ENCODE data around the gene SPOP. TPM values are rescaled to one million over a fixed set of nuclear protein-coding genes. Genes with fewer than 3 reads are reported as not detected.

Gene SPOP
- total and polyA plus RNA-seq, 4 donors, result 70.3 to 106 (median 78.4) TPM

GRCh38 chr17:49637739-49638138, 40.2 kb downstream of the SPOP start:
- Histone ChIP-seq H3K27ac (ENCODE audit: low read depth, low read length) (no peak overlapping the region), H3K36me3 (ENCODE audit: control insufficient read depth, insufficient read depth, low read length) (no peaks in the 10 kb centered on the region), H3K4me1 (ENCODE audit: control insufficient read depth, insufficient read depth, low read length) (no peaks in the 10 kb centered on the region), H3K9me3 (ENCODE audit: control insufficient read depth, insufficient read depth, low read length) (peaks cover 3% of the 10 kb centered on the region), H3K27me3 (ENCODE audit: control insufficient read depth, insufficient read depth, low read length) (no peaks in the 10 kb centered on the region), H3K4me3 (ENCODE audit: low read depth, low read length) (no peak overlapping the region)
- WGBS (ENCODE audit: insufficient coverage), result 100% methylated on average over 1 of the region's 1 CpG
- DNase-seq (ENCODE audit: low read depth in 4 of 6, low spot score in 6 of 6), result no peak

- WGBS (ENCODE audit: insufficient coverage), result 93% methylated on average over 6 of the region's 7 CpGs
- no peaks in the 10 kb centered on the region for H3K4me1 ChIP-seq (ENCODE audit: control insufficient read depth, insufficient read depth, low read length)
- H3K27me3 ChIP-seq (ENCODE audit: control insufficient read depth, insufficient read depth, low read length), result no peaks in the 10 kb centered on the region
- H3K27ac ChIP-seq (ENCODE audit: low read depth, low read length), result no peak overlapping the region
- H3K4me3 ChIP-seq (ENCODE audit: low read depth, low read length), result no peak overlapping the region
- H3K36me3 ChIP-seq (ENCODE audit: control insufficient read depth, insufficient read depth, low read length), result no peaks in the 10 kb centered on the region
- no peak for DNase-seq (ENCODE audit: low read depth in 4 of 6, low spot score in 6 of 6)
- H3K9me3 ChIP-seq (ENCODE audit: control insufficient read depth, insufficient read depth, low read length), result peaks cover 3% of the 10 kb centered on the region
These were observed 40.8 kb downstream of the SPOP start for GRCh38 chr17:49637050-49637449.

DNA sequence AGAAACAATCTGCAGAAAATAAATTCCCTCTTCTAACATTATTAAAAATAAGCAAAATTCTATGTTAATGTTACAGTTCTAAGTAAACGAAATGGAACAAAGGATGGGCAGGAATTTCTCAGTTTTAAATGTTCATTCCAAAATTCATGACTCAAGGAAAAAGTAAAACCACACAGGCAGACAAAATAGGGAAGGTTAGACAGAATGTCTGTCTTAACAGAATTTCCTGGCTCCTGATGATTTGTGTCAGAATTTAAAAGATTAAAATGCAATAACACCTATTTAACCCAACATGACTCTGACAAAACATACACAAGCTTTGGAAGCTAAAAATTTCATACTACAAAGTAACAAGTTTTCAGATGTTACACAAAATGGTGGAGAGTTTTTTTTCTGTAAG, 42.8 kb downstream of the SPOP start:
- no peaks in the 10 kb centered on the region for H3K27me3 ChIP-seq (ENCODE audit: control insufficient read depth, insufficient read depth, low read length)
- peaks cover 3% of the 10 kb centered on the region for H3K9me3 ChIP-seq (ENCODE audit: control insufficient read depth, insufficient read depth, low read length)
- H3K27ac ChIP-seq (ENCODE audit: low read depth, low read length), result no peak overlapping the region
- no peaks in the 10 kb centered on the region for H3K36me3 ChIP-seq (ENCODE audit: control insufficient read depth, insufficient read depth, low read length)
- WGBS (ENCODE audit: insufficient coverage), result no CpG with 5 or more reads among the region's 1 CpG
- H3K4me3 ChIP-seq (ENCODE audit: low read depth, low read length), result no peak overlapping the region
- DNase-seq (ENCODE audit: low read depth in 4 of 6, low spot score in 6 of 6), result no peak
- H3K4me1 ChIP-seq (ENCODE audit: control insufficient read depth, insufficient read depth, low read length), result no peaks in the 10 kb centered on the region

DNA sequence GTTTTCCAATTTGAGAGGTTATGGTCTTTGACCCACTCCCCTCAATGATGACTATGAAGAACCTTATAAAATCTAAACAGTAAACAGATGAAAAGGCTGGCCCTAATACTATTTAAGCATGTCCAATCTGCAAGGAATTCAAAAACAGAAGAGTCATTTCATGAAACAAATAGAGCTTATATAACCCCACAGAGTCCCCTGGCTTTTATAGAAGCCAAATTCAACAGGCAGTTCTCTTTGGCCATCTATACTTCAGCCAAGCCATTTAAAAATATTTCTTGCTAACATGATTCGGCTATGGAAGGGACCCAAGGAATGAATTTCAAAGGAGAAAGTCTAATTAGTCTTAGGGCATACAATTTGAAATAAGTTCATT, 43.4 kb downstream of the SPOP start:
- WGBS (ENCODE audit: insufficient coverage), result no CpG with 5 or more reads among the region's 1 CpG
- no peaks in the 10 kb centered on the region for H3K36me3 ChIP-seq (ENCODE audit: control insufficient read depth, insufficient read depth, low read length)
- H3K27me3 ChIP-seq (ENCODE audit: control insufficient read depth, insufficient read depth, low read length), result no peaks in the 10 kb centered on the region
- H3K9me3 ChIP-seq (ENCODE audit: control insufficient read depth, insufficient read depth, low read length), result peaks cover 3% of the 10 kb centered on the region
- no peaks in the 10 kb centered on the region for H3K4me1 ChIP-seq (ENCODE audit: control insufficient read depth, insufficient read depth, low read length)
- no peak overlapping the region for H3K4me3 ChIP-seq (ENCODE audit: low read depth, low read length)
- H3K27ac ChIP-seq (ENCODE audit: low read depth, low read length), result no peak overlapping the region
- DNase-seq (ENCODE audit: low read depth in 4 of 6, low spot score in 6 of 6), result no peak

- WGBS (ENCODE audit: insufficient coverage), result 60% methylated on average over 1 of the region's 4 CpGs
- Histone ChIP-seq H3K27me3 (ENCODE audit: control insufficient read depth, insufficient read depth, low read length) (no peaks in the 10 kb centered on the region), H3K36me3 (ENCODE audit: control insufficient read depth, insufficient read depth, low read length) (no peaks in the 10 kb centered on the region), H3K9me3 (ENCODE audit: control insufficient read depth, insufficient read depth, low read length) (peaks cover under 1% of the 10 kb centered on the region), H3K4me3 (ENCODE audit: low read depth, low read length) (no peak overlapping the region), H3K27ac (ENCODE audit: low read depth, low read length) (no peak overlapping the region), H3K4me1 (ENCODE audit: control insufficient read depth, insufficient read depth, low read length) (no peaks in the 10 kb centered on the region)
- DNase-seq (ENCODE audit: low read depth in 4 of 6, low spot score in 6 of 6), result peak in 1 of 6 donors; percentile 23
These were observed 44.0 kb downstream of the SPOP start for GRCh38 chr17:49633762-49634484.

DNA sequence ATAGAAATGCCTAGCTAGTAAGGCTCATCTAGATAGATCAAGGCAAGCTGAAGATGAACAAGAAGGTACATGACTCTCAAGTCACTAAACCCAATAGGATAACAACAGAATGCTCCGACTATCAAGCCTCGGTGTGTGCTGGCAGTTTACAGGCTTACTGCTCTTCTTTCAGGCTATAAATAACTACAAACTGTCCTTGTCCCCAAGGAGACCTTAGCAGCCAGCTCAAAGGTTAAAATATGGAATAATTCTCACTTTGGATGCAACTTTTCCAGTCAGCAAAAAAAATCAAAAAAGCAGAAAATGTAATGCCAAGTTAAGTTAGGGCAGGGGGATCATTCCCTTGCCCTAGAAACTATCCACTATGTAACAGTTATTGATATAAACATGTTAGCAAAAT, 44.6 kb downstream of the SPOP start:
- no peak overlapping the region for H3K27ac ChIP-seq (ENCODE audit: low read depth, low read length)
- no peaks in the 10 kb centered on the region for H3K36me3 ChIP-seq (ENCODE audit: control insufficient read depth, insufficient read depth, low read length)
- no CpG with 5 or more reads among the region's 2 CpGs for WGBS (ENCODE audit: insufficient coverage)
- H3K4me1 ChIP-seq (ENCODE audit: control insufficient read depth, insufficient read depth, low read length), result no peaks in the 10 kb centered on the region
- no peaks in the 10 kb centered on the region for H3K27me3 ChIP-seq (ENCODE audit: control insufficient read depth, insufficient read depth, low read length)
- H3K9me3 ChIP-seq (ENCODE audit: control insufficient read depth, insufficient read depth, low read length), result no peaks in the 10 kb centered on the region
- no peak overlapping the region for H3K4me3 ChIP-seq (ENCODE audit: low read depth, low read length)
- DNase-seq (ENCODE audit: low read depth in 4 of 6, low spot score in 6 of 6), result no peak

DNA sequence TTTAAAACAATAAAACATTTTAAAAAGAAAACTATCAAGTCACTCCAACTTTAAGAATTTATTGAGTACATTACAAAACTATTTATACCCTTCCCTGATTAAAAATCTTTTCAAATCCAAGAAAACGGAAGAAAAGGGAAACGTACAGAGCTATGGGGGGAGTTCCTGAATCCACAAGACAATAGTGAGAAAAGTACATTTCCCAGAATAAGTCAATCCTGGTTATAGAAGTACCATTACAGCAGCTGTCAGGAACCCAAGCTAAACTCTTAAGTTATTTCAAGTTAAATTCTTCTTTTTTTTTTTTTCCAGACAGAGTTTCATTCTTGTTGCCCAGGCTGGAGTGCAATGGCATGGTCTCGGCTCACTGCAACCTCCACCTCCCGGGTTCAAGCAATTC, 45.7 kb downstream of the SPOP start:
- Histone ChIP-seq H3K4me1 (ENCODE audit: control insufficient read depth, insufficient read depth, low read length) (no peaks in the 10 kb centered on the region), H3K27me3 (ENCODE audit: control insufficient read depth, insufficient read depth, low read length) (no peaks in the 10 kb centered on the region), H3K27ac (ENCODE audit: low read depth, low read length) (no peak overlapping the region), H3K4me3 (ENCODE audit: low read depth, low read length) (no peak overlapping the region), H3K9me3 (ENCODE audit: control insufficient read depth, insufficient read depth, low read length) (no peaks in the 10 kb centered on the region), H3K36me3 (ENCODE audit: control insufficient read depth, insufficient read depth, low read length) (no peaks in the 10 kb centered on the region)
- no CpG with 5 or more reads among the region's 4 CpGs for WGBS (ENCODE audit: insufficient coverage)
- no peak for DNase-seq (ENCODE audit: low read depth in 4 of 6, low spot score in 6 of 6)

DNA sequence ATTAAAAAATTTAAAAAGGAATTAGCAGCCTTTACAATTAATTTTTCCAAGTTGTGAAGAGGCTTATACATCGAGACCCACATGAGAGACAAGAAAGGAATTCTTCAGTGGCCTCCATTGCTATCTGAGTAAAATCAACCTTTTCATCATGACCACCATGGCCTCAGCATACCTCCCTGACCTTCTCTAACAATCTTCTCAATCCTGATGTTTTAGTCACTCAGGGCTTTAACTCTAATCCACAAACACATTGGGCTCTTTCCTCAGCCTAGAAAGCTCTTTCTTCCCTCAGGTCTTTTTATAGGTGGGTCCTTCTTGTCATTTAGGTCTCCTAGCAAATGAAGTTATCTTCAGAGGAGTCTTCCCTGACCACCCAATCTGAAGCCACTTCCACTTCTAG, 46.4 kb downstream of the SPOP start:
- Histone ChIP-seq H3K27me3 (ENCODE audit: control insufficient read depth, insufficient read depth, low read length) (no peaks in the 10 kb centered on the region), H3K27ac (ENCODE audit: low read depth, low read length) (no peak overlapping the region), H3K9me3 (ENCODE audit: control insufficient read depth, insufficient read depth, low read length) (no peaks in the 10 kb centered on the region), H3K4me3 (ENCODE audit: low read depth, low read length) (no peak overlapping the region), H3K4me1 (ENCODE audit: control insufficient read depth, insufficient read depth, low read length) (no peaks in the 10 kb centered on the region), H3K36me3 (ENCODE audit: control insufficient read depth, insufficient read depth, low read length) (no peaks in the 10 kb centered on the region)
- DNase-seq (ENCODE audit: low read depth in 4 of 6, low spot score in 6 of 6), result no peak
- 88% methylated on average over 1 of the region's 1 CpG for WGBS (ENCODE audit: insufficient coverage)

GRCh38 chr17:49630113-49630900, 47.6 kb downstream of the SPOP start:
- Histone ChIP-seq H3K27ac (ENCODE audit: low read depth, low read length) (no peak overlapping the region), H3K36me3 (ENCODE audit: control insufficient read depth, insufficient read depth, low read length) (peaks cover 2% of the 10 kb centered on the region), H3K27me3 (ENCODE audit: control insufficient read depth, insufficient read depth, low read length) (no peaks in the 10 kb centered on the region), H3K9me3 (ENCODE audit: control insufficient read depth, insufficient read depth, low read length) (no peaks in the 10 kb centered on the region), H3K4me3 (ENCODE audit: low read depth, low read length) (no peak overlapping the region), H3K4me1 (ENCODE audit: control insufficient read depth, insufficient read depth, low read length) (no peaks in the 10 kb centered on the region)
- no peak for DNase-seq (ENCODE audit: low read depth in 4 of 6, low spot score in 6 of 6)
- no CpG with 5 or more reads among the region's 6 CpGs for WGBS (ENCODE audit: insufficient coverage)

DNA sequence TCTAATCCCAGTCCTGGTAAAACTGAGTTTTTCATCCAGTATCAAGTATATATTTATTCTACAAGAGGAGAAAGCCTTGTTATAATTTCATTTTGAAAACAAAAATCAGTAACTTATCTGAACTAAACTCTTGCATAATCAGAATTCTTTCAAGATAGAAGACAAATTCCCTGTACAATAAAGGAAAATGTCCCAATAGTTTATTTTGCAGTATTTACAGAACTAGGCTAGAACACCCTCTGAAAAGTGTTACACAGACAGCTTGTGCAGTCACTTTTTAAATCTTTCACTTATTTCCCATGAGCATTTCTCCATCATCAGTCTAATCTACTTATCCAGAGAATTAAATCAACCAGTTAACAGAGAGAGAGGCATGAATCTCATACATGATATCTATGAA, 48.5 kb downstream of the SPOP start:
- Histone ChIP-seq H3K4me3 (ENCODE audit: low read depth, low read length) (no peak overlapping the region), H3K27me3 (ENCODE audit: control insufficient read depth, insufficient read depth, low read length) (no peaks in the 10 kb centered on the region), H3K36me3 (ENCODE audit: control insufficient read depth, insufficient read depth, low read length) (peaks cover 2% of the 10 kb centered on the region), H3K27ac (ENCODE audit: low read depth, low read length) (no peak overlapping the region), H3K4me1 (ENCODE audit: control insufficient read depth, insufficient read depth, low read length) (no peaks in the 10 kb centered on the region), H3K9me3 (ENCODE audit: control insufficient read depth, insufficient read depth, low read length) (no peaks in the 10 kb centered on the region)
- no peak for DNase-seq (ENCODE audit: low read depth in 4 of 6, low spot score in 6 of 6)

Measured in spinal cord (tissue), 10 donors.